ENCODE measurements around the gene HCST. TPM values are rescaled to one million over a fixed set of nuclear protein-coding genes. Genes with fewer than 3 reads are reported as not detected.
A peak's percentile ranks its signal among the peaks of the same experiment; 100 is the strongest.

The HCST gene
- total RNA-seq, 1 donor from 2014 or later: 1.8 TPM

- no peak overlapping the region for H3K27ac Mint-ChIP-seq (ENCODE audit: unreplicated experiment)
- peaks cover 14% of the 10 kb centered on the region for H3K27me3 Mint-ChIP-seq (ENCODE audit: low read depth, unreplicated experiment)
- no peak overlapping the region for H3K4me3 Mint-ChIP-seq (ENCODE audit: unreplicated experiment)
- peaks cover 4% of the 10 kb centered on the region for H3K9me3 Mint-ChIP-seq (ENCODE audit: unreplicated experiment)
- no peaks in the 10 kb centered on the region for H3K4me1 Mint-ChIP-seq (ENCODE audit: low read depth, unreplicated experiment)
- Histone ChIP-seq H3K9me3 (ENCODE audit: insufficient read depth, low read depth, low read length) (no peaks in the 10 kb centered on the region), H3K4me2 (ENCODE audit: low read length) (no peak overlapping the region), H3K36me3 (ENCODE audit: insufficient read depth, low read length) (no peaks in the 10 kb centered on the region), H3K27me3 (ENCODE audit: insufficient read depth, low read length) (no peaks in the 10 kb centered on the region), H3K4me1 (ENCODE audit: insufficient read depth, low read length) (peaks cover 2% of the 10 kb centered on the region), H4K20me1 (ENCODE audit: insufficient read depth, low read length) (peaks cover 5% of the 10 kb centered on the region), H3K79me2 (ENCODE audit: insufficient read depth, low read length) (no peaks in the 10 kb centered on the region), H3K4me3 (ENCODE audit: insufficient read depth, low read depth, low read length) (no peak overlapping the region), H3K9ac (ENCODE audit: low read length) (no peak overlapping the region), H3K27ac (ENCODE audit: low read depth, low read length) (no peak overlapping the region), H2AFZ (ENCODE audit: low read depth, low read length) (no peak overlapping the region)
- FAIRE-seq: no peak
- no peak for TF ChIP-seq EZH2 (IDR thresholded peaks at IDR 0.05; ENCODE audit: insufficient read depth, low read length)
- TF ChIP-seq, protein P1, sequence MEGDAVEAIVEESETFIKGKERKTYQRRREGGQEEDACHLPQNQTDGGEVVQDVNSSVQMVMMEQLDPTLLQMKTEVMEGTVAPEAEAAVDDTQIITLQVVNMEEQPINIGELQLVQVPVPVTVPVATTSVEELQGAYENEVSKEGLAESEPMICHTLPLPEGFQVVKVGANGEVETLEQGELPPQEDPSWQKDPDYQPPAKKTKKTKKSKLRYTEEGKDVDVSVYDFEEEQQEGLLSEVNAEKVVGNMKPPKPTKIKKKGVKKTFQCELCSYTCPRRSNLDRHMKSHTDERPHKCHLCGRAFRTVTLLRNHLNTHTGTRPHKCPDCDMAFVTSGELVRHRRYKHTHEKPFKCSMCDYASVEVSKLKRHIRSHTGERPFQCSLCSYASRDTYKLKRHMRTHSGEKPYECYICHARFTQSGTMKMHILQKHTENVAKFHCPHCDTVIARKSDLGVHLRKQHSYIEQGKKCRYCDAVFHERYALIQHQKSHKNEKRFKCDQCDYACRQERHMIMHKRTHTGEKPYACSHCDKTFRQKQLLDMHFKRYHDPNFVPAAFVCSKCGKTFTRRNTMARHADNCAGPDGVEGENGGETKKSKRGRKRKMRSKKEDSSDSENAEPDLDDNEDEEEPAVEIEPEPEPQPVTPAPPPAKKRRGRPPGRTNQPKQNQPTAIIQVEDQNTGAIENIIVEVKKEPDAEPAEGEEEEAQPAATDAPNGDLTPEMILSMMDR (IDR thresholded peaks at IDR 0.05; ENCODE audit: insufficient read depth, low read depth, low read length): no peak
- DNase-seq (ENCODE audit: low read depth): no peak
- H3K36me3 Mint-ChIP-seq (ENCODE audit: low read depth, unreplicated experiment): peaks cover 21% of the 10 kb centered on the region
These were observed 27.9 kb upstream of the HCST start for GRCh38 chr19:35874392-35874930.

GRCh38 chr19:35879068-35879467 is 23.3 kb upstream of the HCST start:
- Histone ChIP-seq H3K4me1 (ENCODE audit: insufficient read depth, low read length) (no peaks in the 10 kb centered on the region), H3K4me3 (ENCODE audit: insufficient read depth, low read depth, low read length) (no peak overlapping the region), H3K36me3 (ENCODE audit: insufficient read depth, low read length) (no peaks in the 10 kb centered on the region), H2AFZ (ENCODE audit: low read depth, low read length) (no peak overlapping the region), H3K9me3 (ENCODE audit: insufficient read depth, low read depth, low read length) (no peaks in the 10 kb centered on the region), H3K27ac (ENCODE audit: low read depth, low read length) (no peak overlapping the region), H3K27me3 (ENCODE audit: insufficient read depth, low read length) (no peaks in the 10 kb centered on the region), H3K4me2 (ENCODE audit: low read length) (no peak overlapping the region), H4K20me1 (ENCODE audit: insufficient read depth, low read length) (no peaks in the 10 kb centered on the region), H3K79me2 (ENCODE audit: insufficient read depth, low read length) (no peaks in the 10 kb centered on the region), H3K9ac (ENCODE audit: low read length) (no peak overlapping the region)
- Mint-ChIP-seq H3K9me3 (ENCODE audit: unreplicated experiment) (peaks cover 4% of the 10 kb centered on the region), H3K27me3 (ENCODE audit: low read depth, unreplicated experiment) (peaks cover 13% of the 10 kb centered on the region), H3K27ac (ENCODE audit: unreplicated experiment) (no peak overlapping the region), H3K4me1 (ENCODE audit: low read depth, unreplicated experiment) (no peaks in the 10 kb centered on the region), H3K4me3 (ENCODE audit: unreplicated experiment) (no peak overlapping the region), H3K36me3 (ENCODE audit: low read depth, unreplicated experiment) (peaks cover 14% of the 10 kb centered on the region)
- DNase-seq (ENCODE audit: low read depth) (no peak), FAIRE-seq (no peak)
- TF ChIP-seq, protein P1 (IDR thresholded peaks at IDR 0.05; ENCODE audit: insufficient read depth, low read depth, low read length): no peak
- no peak for TF ChIP-seq EZH2 (IDR thresholded peaks at IDR 0.05; ENCODE audit: insufficient read depth, low read length)

DNA sequence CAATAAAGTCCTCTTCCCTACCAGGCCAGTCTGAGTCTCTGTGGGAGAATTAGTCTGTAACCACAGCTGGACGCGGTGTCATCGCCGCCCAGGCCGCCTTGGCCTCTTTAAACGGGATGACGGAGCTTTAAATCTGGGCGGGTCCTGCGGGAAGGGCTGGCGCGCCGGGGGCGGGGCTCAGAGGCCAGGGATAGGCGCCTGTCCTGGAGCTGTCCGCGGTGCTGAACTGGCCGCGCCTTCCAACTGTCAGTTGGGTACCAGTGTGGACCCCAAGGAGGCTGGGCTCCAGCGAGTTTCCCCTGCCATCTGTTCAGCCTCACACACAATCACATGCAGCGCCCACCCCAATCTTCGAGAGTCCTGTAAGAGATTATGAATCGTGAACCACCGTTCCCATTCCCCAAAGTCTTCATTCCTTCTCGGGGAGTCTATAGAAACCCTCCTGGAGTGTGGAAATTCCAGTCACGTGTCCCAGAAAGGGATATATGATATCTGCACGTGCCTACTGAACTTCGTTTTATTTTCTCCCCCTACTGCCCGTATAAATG is 22.5 kb upstream of the HCST start:
- Histone ChIP-seq H3K36me3 (ENCODE audit: insufficient read depth, low read length) (no peaks in the 10 kb centered on the region), H3K27me3 (ENCODE audit: insufficient read depth, low read length) (no peaks in the 10 kb centered on the region), H2AFZ (ENCODE audit: low read depth, low read length) (no peak overlapping the region), H3K4me3 (ENCODE audit: insufficient read depth, low read depth, low read length) (no peak overlapping the region), H3K9ac (ENCODE audit: low read length) (no peak overlapping the region), H4K20me1 (ENCODE audit: insufficient read depth, low read length) (no peaks in the 10 kb centered on the region), H3K4me2 (ENCODE audit: low read length) (peak overlapping the region; percentile 7), H3K79me2 (ENCODE audit: insufficient read depth, low read length) (no peaks in the 10 kb centered on the region), H3K27ac (ENCODE audit: low read depth, low read length) (no peak overlapping the region), H3K9me3 (ENCODE audit: insufficient read depth, low read depth, low read length) (no peaks in the 10 kb centered on the region), H3K4me1 (ENCODE audit: insufficient read depth, low read length) (no peaks in the 10 kb centered on the region)
- Mint-ChIP-seq H3K4me3 (ENCODE audit: unreplicated experiment) (no peak overlapping the region), H3K36me3 (ENCODE audit: low read depth, unreplicated experiment) (peaks cover 12% of the 10 kb centered on the region), H3K27me3 (ENCODE audit: low read depth, unreplicated experiment) (peaks cover 12% of the 10 kb centered on the region), H3K4me1 (ENCODE audit: low read depth, unreplicated experiment) (no peaks in the 10 kb centered on the region), H3K27ac (ENCODE audit: unreplicated experiment) (no peak overlapping the region), H3K9me3 (ENCODE audit: unreplicated experiment) (peaks cover 4% of the 10 kb centered on the region)
- DNase-seq (ENCODE audit: low read depth) (peak; percentile 72), FAIRE-seq (peak; percentile 50)
- no peak for TF ChIP-seq EZH2 (IDR thresholded peaks at IDR 0.05; ENCODE audit: insufficient read depth, low read length)
- TF ChIP-seq, protein P1 (IDR thresholded peaks at IDR 0.05; ENCODE audit: insufficient read depth, low read depth, low read length): no peak
